H54 (cell line): Measurements from ENCODE around the gene GARIN5B.

Experiments used
- DNase-seq: peaks from one replicate; pipeline ENCODE4 v3.0.0; 2011; ENCODE audit warnings: low spot score, mixed read lengths; ENCODE audit not compliant: insufficient read length
- FAIRE-seq: peaks from 3 replicates; lab custom pipeline; 2011; peaks lifted over from hg19 to GRCh38; lab: Jason Lieb, UNC
- POLR2A ChIP-seq: IDR thresholded peaks from 2 replicates; pipeline ENCODE4 v1.6.1; 2011; ENCODE audit warnings: low read depth, mild to moderate bottlenecking, low read length

GARIN5B gene

GRCh38 chr19:55354698-55355212 is 8.3 kb downstream of the GARIN5B start, which contains the start of gene COX6B2:
COX6B2 (minus strand) TSS chr19:55354719; CDS start chr19:55354521, 198 bp downstream.
- DNase-seq (no peak), FAIRE-seq (no peak)
- TF ChIP-seq POLR2A = no peak

GRCh38 chr19:55353803-55354697 is 9.0 kb downstream of the GARIN5B start:
- DNase-seq (peak; percentile 96), FAIRE-seq (no peak)

GRCh38 chr19:55353356-55353802 is 9.7 kb downstream of the GARIN5B start:
- DNase-seq = no peak

More at GRCh38 chr19:55353803-55354697, 9.0 kb downstream of the GARIN5B start:
- TF ChIP-seq POLR2A = peak; percentile 49; the same call in 1 of the 2 replicates

GRCh38 chr19:55352549-55353145 is 10.4 kb downstream of the GARIN5B start:
- DNase-seq (no peak), FAIRE-seq (no peak)
- TF ChIP-seq POLR2A = no peak

More at GRCh38 chr19:55353356-55353802, 9.7 kb downstream of the GARIN5B start:
- no peak for FAIRE-seq
- TF ChIP-seq POLR2A = no peak

GRCh38 chr19:55352040-55352439 is 11.0 kb downstream of the GARIN5B start:
- FAIRE-seq = no peak
- TF ChIP-seq POLR2A = no peak
- DNase-seq = peak; percentile 97

- no peak for TF ChIP-seq POLR2A
- no peak for DNase-seq
- no peak for FAIRE-seq
These were observed 12.3 kb downstream of the GARIN5B start for GRCh38 chr19:55350620-55351315.

GRCh38 chr19:55348317-55349034 is 14.6 kb downstream of the GARIN5B start:
- DNase-seq (no peak), FAIRE-seq (no peak)
- no peak for TF ChIP-seq POLR2A

GRCh38 chr19:55347442-55348009 is 15.5 kb downstream of the GARIN5B start:
- FAIRE-seq (no peak), DNase-seq (no peak)
- no peak for TF ChIP-seq POLR2A

- DNase-seq = no peak
- FAIRE-seq = no peak
- no peak for TF ChIP-seq POLR2A
These were observed 16.2 kb downstream of the GARIN5B start for GRCh38 chr19:55346725-55347441.

GRCh38 chr19:55345818-55346724 is 17.0 kb downstream of the GARIN5B start:
- FAIRE-seq = no peak
- DNase-seq = peak; percentile 97
- TF ChIP-seq POLR2A = no peak
